Endothelial cell of umbilical vein (primary cell): ENCODE results near the gene SECISBP2.

Experiments used
- EZH2 ChIP-seq: IDR thresholded peaks from 2 replicates; pipeline ENCODE4 v1.6.1; 2012; ENCODE audit warnings: borderline replicate concordance, low read depth, mild to moderate bottlenecking, moderate library complexity, low read length, inconsistent platforms; ENCODE audit not compliant: severe bottlenecking
- JUN ChIP-seq: IDR thresholded peaks from 2 replicates; pipeline ENCODE4 v1.6.1; 2011; ENCODE audit warnings: borderline replicate concordance, low read depth; ENCODE audit not compliant: insufficient read length, insufficient read depth
- POLR2A ChIP-seq: IDR thresholded peaks from 2 replicates; pipeline ENCODE4 v1.6.1; 2012; ENCODE audit warnings: low read depth, mild to moderate bottlenecking, control low read depth, low read length
- POLR2AphosphoS5 ChIP-seq: IDR thresholded peaks from 2 replicates; pipeline ENCODE4 v1.6.1; 2012; ENCODE audit warnings: low read depth, mild to moderate bottlenecking, control low read depth, low read length, moderate library complexity; ENCODE audit not compliant: insufficient read depth
- TF ChIP-seq, protein P1 (sequence below), 2 donors: IDR thresholded peaks; 1 replicate in 1 of 2; 2 replicates in 1 of 2; pipeline ENCODE4 v1.5.1; 2011; ENCODE audit warnings: low read length in 2 of 2, mild to moderate bottlenecking in 2 of 2, moderate library complexity in 2 of 2, control low read depth in 1 of 2, inconsistent platforms in 1 of 2, low read depth in 1 of 2; ENCODE audit not compliant: insufficient read depth in 1 of 2; ENCODE audit errors: extremely low read depth in 1 of 2

- TF ChIP-seq POLR2A (no peak), POLR2AphosphoS5 (no peak), JUN (no peak), EZH2 (no peak)
- TF ChIP-seq, protein P1, sequence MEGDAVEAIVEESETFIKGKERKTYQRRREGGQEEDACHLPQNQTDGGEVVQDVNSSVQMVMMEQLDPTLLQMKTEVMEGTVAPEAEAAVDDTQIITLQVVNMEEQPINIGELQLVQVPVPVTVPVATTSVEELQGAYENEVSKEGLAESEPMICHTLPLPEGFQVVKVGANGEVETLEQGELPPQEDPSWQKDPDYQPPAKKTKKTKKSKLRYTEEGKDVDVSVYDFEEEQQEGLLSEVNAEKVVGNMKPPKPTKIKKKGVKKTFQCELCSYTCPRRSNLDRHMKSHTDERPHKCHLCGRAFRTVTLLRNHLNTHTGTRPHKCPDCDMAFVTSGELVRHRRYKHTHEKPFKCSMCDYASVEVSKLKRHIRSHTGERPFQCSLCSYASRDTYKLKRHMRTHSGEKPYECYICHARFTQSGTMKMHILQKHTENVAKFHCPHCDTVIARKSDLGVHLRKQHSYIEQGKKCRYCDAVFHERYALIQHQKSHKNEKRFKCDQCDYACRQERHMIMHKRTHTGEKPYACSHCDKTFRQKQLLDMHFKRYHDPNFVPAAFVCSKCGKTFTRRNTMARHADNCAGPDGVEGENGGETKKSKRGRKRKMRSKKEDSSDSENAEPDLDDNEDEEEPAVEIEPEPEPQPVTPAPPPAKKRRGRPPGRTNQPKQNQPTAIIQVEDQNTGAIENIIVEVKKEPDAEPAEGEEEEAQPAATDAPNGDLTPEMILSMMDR (IDR thresholded peaks at IDR 0.05; ENCODE audit: extremely low read depth in 1 of 2, insufficient read depth in 1 of 2, low read depth in 1 of 2, low read length in 2 of 2) = no peak
These were observed 49.6 kb downstream of the SECISBP2 start for GRCh38 chr9:89367726-89368437.
